ENCODE measurements around the gene E2F8.

E2F8 gene

GRCh38 chr11:19237381-19237780, 3.4 kb downstream of the E2F8 start:
- peaks cover 6% of the 10 kb centered on the region for H3K27me3 ChIP-seq (ENCODE audit: control insufficient read depth, insufficient read depth, low read length)
- H3K9ac ChIP-seq (ENCODE audit: low read depth, low read length) = no peak overlapping the region
- no peak overlapping the region for H3K27ac ChIP-seq (ENCODE audit: low read depth, low read length)
- H3K9me3 ChIP-seq (ENCODE audit: control insufficient read depth, insufficient read depth, low read length) = no peaks in the 10 kb centered on the region
- H3K4me1 ChIP-seq (ENCODE audit: control insufficient read depth, insufficient read depth, low read length) = no peaks in the 10 kb centered on the region
- H3K4me3 ChIP-seq (ENCODE audit: low read depth, low read length) = no peak overlapping the region
- peaks cover 61% of the 10 kb centered on the region for H3K36me3 ChIP-seq (ENCODE audit: control insufficient read depth, insufficient read depth, low read length)

- Histone ChIP-seq H3K4me3 (ENCODE audit: low read depth, low read length) (no peak overlapping the region), H3K27ac (ENCODE audit: low read depth, low read length) (no peak overlapping the region), H3K27me3 (ENCODE audit: control insufficient read depth, insufficient read depth, low read length) (no peaks in the 10 kb centered on the region), H3K36me3 (ENCODE audit: control insufficient read depth, insufficient read depth, low read length) (peaks cover 85% of the 10 kb centered on the region), H3K9ac (ENCODE audit: low read depth, low read length) (no peak overlapping the region), H3K9me3 (ENCODE audit: control insufficient read depth, insufficient read depth, low read length) (no peaks in the 10 kb centered on the region), H3K4me1 (ENCODE audit: control insufficient read depth, insufficient read depth, low read length) (no peaks in the 10 kb centered on the region)
These were observed 6.4 kb downstream of the E2F8 start for GRCh38 chr11:19234231-19234817.

GRCh38 chr11:19232910-19233503, 7.7 kb downstream of the E2F8 start:
- H3K4me3 ChIP-seq (ENCODE audit: low read depth, low read length) = no peak overlapping the region
- no peaks in the 10 kb centered on the region for H3K4me1 ChIP-seq (ENCODE audit: control insufficient read depth, insufficient read depth, low read length)
- H3K9me3 ChIP-seq (ENCODE audit: control insufficient read depth, insufficient read depth, low read length) = no peaks in the 10 kb centered on the region
- H3K36me3 ChIP-seq (ENCODE audit: control insufficient read depth, insufficient read depth, low read length) = peaks cover 84% of the 10 kb centered on the region
- H3K27ac ChIP-seq (ENCODE audit: low read depth, low read length) = no peak overlapping the region
- H3K9ac ChIP-seq (ENCODE audit: low read depth, low read length) = no peak overlapping the region
- no peaks in the 10 kb centered on the region for H3K27me3 ChIP-seq (ENCODE audit: control insufficient read depth, insufficient read depth, low read length)

GRCh38 chr11:19229671-19230070, 11.1 kb downstream of the E2F8 start:
- H3K4me1 ChIP-seq (ENCODE audit: control insufficient read depth, insufficient read depth, low read length) = no peaks in the 10 kb centered on the region
- no peak overlapping the region for H3K4me3 ChIP-seq (ENCODE audit: low read depth, low read length)
- H3K36me3 ChIP-seq (ENCODE audit: control insufficient read depth, insufficient read depth, low read length) = peaks cover 70% of the 10 kb centered on the region
- H3K9ac ChIP-seq (ENCODE audit: low read depth, low read length) = no peak overlapping the region
- H3K27ac ChIP-seq (ENCODE audit: low read depth, low read length) = no peak overlapping the region
- no peaks in the 10 kb centered on the region for H3K27me3 ChIP-seq (ENCODE audit: control insufficient read depth, insufficient read depth, low read length)
- no peaks in the 10 kb centered on the region for H3K9me3 ChIP-seq (ENCODE audit: control insufficient read depth, insufficient read depth, low read length)

GRCh38 chr11:19228968-19229367, 11.8 kb downstream of the E2F8 start:
- H3K9ac ChIP-seq (ENCODE audit: low read depth, low read length) = no peak overlapping the region
- H3K4me1 ChIP-seq (ENCODE audit: control insufficient read depth, insufficient read depth, low read length) = no peaks in the 10 kb centered on the region
- H3K27ac ChIP-seq (ENCODE audit: low read depth, low read length) = no peak overlapping the region
- no peak overlapping the region for H3K4me3 ChIP-seq (ENCODE audit: low read depth, low read length)
- H3K27me3 ChIP-seq (ENCODE audit: control insufficient read depth, insufficient read depth, low read length) = no peaks in the 10 kb centered on the region
- peaks cover 70% of the 10 kb centered on the region for H3K36me3 ChIP-seq (ENCODE audit: control insufficient read depth, insufficient read depth, low read length)
- no peaks in the 10 kb centered on the region for H3K9me3 ChIP-seq (ENCODE audit: control insufficient read depth, insufficient read depth, low read length)

- H3K4me3 ChIP-seq (ENCODE audit: low read depth, low read length) = no peak overlapping the region
- peaks cover 64% of the 10 kb centered on the region for H3K36me3 ChIP-seq (ENCODE audit: control insufficient read depth, insufficient read depth, low read length)
- no peak overlapping the region for H3K9ac ChIP-seq (ENCODE audit: low read depth, low read length)
- no peak overlapping the region for H3K27ac ChIP-seq (ENCODE audit: low read depth, low read length)
- H3K27me3 ChIP-seq (ENCODE audit: control insufficient read depth, insufficient read depth, low read length) = no peaks in the 10 kb centered on the region
- H3K9me3 ChIP-seq (ENCODE audit: control insufficient read depth, insufficient read depth, low read length) = no peaks in the 10 kb centered on the region
- H3K4me1 ChIP-seq (ENCODE audit: control insufficient read depth, insufficient read depth, low read length) = no peaks in the 10 kb centered on the region
These were observed 14.2 kb downstream of the E2F8 start for GRCh38 chr11:19226378-19227195.

- H3K9ac ChIP-seq (ENCODE audit: low read depth, low read length) = no peak overlapping the region
- H3K27me3 ChIP-seq (ENCODE audit: control insufficient read depth, insufficient read depth, low read length) = no peaks in the 10 kb centered on the region
- H3K4me1 ChIP-seq (ENCODE audit: control insufficient read depth, insufficient read depth, low read length) = no peaks in the 10 kb centered on the region
- H3K9me3 ChIP-seq (ENCODE audit: control insufficient read depth, insufficient read depth, low read length) = no peaks in the 10 kb centered on the region
- H3K27ac ChIP-seq (ENCODE audit: low read depth, low read length) = no peak overlapping the region
- H3K36me3 ChIP-seq (ENCODE audit: control insufficient read depth, insufficient read depth, low read length) = peaks cover 54% of the 10 kb centered on the region
- no peak overlapping the region for H3K4me3 ChIP-seq (ENCODE audit: low read depth, low read length)
These were observed 15.2 kb downstream of the E2F8 start for GRCh38 chr11:19225581-19225980.

- H3K27ac ChIP-seq (ENCODE audit: low read depth, low read length) = no peak overlapping the region
- peaks cover 50% of the 10 kb centered on the region for H3K36me3 ChIP-seq (ENCODE audit: control insufficient read depth, insufficient read depth, low read length)
- no peaks in the 10 kb centered on the region for H3K9me3 ChIP-seq (ENCODE audit: control insufficient read depth, insufficient read depth, low read length)
- no peak overlapping the region for H3K4me3 ChIP-seq (ENCODE audit: low read depth, low read length)
- H3K27me3 ChIP-seq (ENCODE audit: control insufficient read depth, insufficient read depth, low read length) = no peaks in the 10 kb centered on the region
- H3K9ac ChIP-seq (ENCODE audit: low read depth, low read length) = no peak overlapping the region
- no peaks in the 10 kb centered on the region for H3K4me1 ChIP-seq (ENCODE audit: control insufficient read depth, insufficient read depth, low read length)
These were observed 15.6 kb downstream of the E2F8 start for GRCh38 chr11:19225123-19225522.

- Histone ChIP-seq H3K9me3 (ENCODE audit: control insufficient read depth, insufficient read depth, low read length) (no peaks in the 10 kb centered on the region), H3K4me1 (ENCODE audit: control insufficient read depth, insufficient read depth, low read length) (no peaks in the 10 kb centered on the region), H3K36me3 (ENCODE audit: control insufficient read depth, insufficient read depth, low read length) (peaks cover 28% of the 10 kb centered on the region), H3K9ac (ENCODE audit: low read depth, low read length) (no peak overlapping the region), H3K27ac (ENCODE audit: low read depth, low read length) (no peak overlapping the region), H3K4me3 (ENCODE audit: low read depth, low read length) (no peak overlapping the region), H3K27me3 (ENCODE audit: control insufficient read depth, insufficient read depth, low read length) (no peaks in the 10 kb centered on the region)
These were observed 19.6 kb downstream of the E2F8 start for GRCh38 chr11:19220903-19221724.

- Histone ChIP-seq H3K27ac (ENCODE audit: low read depth, low read length) (no peak overlapping the region), H3K4me3 (ENCODE audit: low read depth, low read length) (no peak overlapping the region), H3K9me3 (ENCODE audit: control insufficient read depth, insufficient read depth, low read length) (no peaks in the 10 kb centered on the region), H3K4me1 (ENCODE audit: control insufficient read depth, insufficient read depth, low read length) (no peaks in the 10 kb centered on the region), H3K27me3 (ENCODE audit: control insufficient read depth, insufficient read depth, low read length) (no peaks in the 10 kb centered on the region), H3K36me3 (ENCODE audit: control insufficient read depth, insufficient read depth, low read length) (0 out of 2 replicates have a peak, but pooled peaks cover 7% of the 10 kb centered on the region), H3K9ac (ENCODE audit: low read depth, low read length) (no peak overlapping the region)
These were observed 21.8 kb downstream of the E2F8 start for GRCh38 chr11:19218786-19219460.

All from HUES48 (cell line).